ENCODE measurements around the gene TRABD2A. TPM values are rescaled to one million over a fixed set of nuclear protein-coding genes. Genes with fewer than 3 reads are reported as not detected.

The TRABD2A gene
- total RNA-seq, 1 experiment from 2014 or later: 1.7 TPM

DNA sequence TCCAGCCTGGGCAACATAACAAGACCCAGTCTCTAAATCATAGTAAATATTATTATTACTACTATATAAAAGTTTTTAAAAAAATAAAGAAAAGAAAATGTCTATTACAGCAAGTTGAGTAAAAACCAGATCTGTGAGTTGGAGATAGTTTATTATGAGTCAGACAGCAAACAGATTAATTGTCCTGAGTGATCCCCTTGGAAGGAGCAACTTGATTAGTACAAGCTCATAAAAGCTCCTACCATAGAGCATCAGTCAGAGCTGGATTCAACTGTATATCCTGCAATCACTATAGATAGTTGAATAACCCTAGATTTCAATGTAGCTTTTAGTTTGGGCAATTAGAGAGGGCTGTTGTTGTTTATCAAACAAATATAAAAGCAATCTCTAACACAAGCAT, 84.1 kb downstream of the TRABD2A start:
- Histone ChIP-seq H4K5ac (ENCODE audit: insufficient read length, low read depth, low read length) (no peak overlapping the region), H3K23ac (ENCODE audit: insufficient read length, low read depth, low read length) (no peak overlapping the region), H2BK12ac (ENCODE audit: insufficient read length, low read depth, low read length) (no peak overlapping the region), H3K4me2 (ENCODE audit: insufficient read depth, insufficient read length, low read length) (no peak overlapping the region), H2BK15ac (ENCODE audit: low read depth, low read length) (no peak overlapping the region), H3K79me2 (ENCODE audit: insufficient read depth, low read length) (no peaks in the 10 kb centered on the region), H4K20me1 (ENCODE audit: control insufficient read depth, insufficient read depth, insufficient read length) (no peaks in the 10 kb centered on the region), H2AK5ac (ENCODE audit: insufficient read length, low read length) (no peak overlapping the region), H3K4ac (ENCODE audit: low read depth, low read length) (no peak overlapping the region), H3K14ac (ENCODE audit: insufficient read depth, low read length) (no peak overlapping the region), H2BK120ac (ENCODE audit: low read depth, low read length, poor library complexity, severe bottlenecking) (no peak overlapping the region), H3K79me1 (ENCODE audit: insufficient read depth, low read depth, low read length, poor library complexity, severe bottlenecking) (no peaks in the 10 kb centered on the region), H3K27me3 (ENCODE audit: insufficient read depth, low read length) (no peaks in the 10 kb centered on the region), H2AFZ (ENCODE audit: low read length) (no peak overlapping the region), H3K9ac (ENCODE audit: extremely low read depth, insufficient read length, low read length) (no peak overlapping the region), H3K23me2 (ENCODE audit: insufficient read length, low read depth, low read length, poor library complexity, severe bottlenecking) (no peaks in the 10 kb centered on the region), H3K9me3 (ENCODE audit: control insufficient read depth, low read depth, low read length) (no peaks in the 10 kb centered on the region), H2BK20ac (ENCODE audit: low read depth, low read length, poor library complexity, severe bottlenecking) (no peak overlapping the region), H3K27ac (ENCODE audit: insufficient read length, low read depth, low read length) (no peak overlapping the region), H3K4me1 (ENCODE audit: insufficient read depth, low read length) (peaks cover 8% of the 10 kb centered on the region), H2BK5ac (ENCODE audit: insufficient read length, low read length) (no peak overlapping the region), H3K18ac (ENCODE audit: insufficient read length, low read depth, low read length) (no peak overlapping the region), H4K8ac (replicated peaks; ENCODE audit: insufficient read length, low read depth, low read length) (no peak overlapping the region), H4K91ac (ENCODE audit: insufficient read length, low read depth, low read length) (no peak overlapping the region), H3T11ph (ENCODE audit: low read length) (no peak overlapping the region), H3K56ac (ENCODE audit: insufficient read length, low read depth, low read length) (no peak overlapping the region)
- no peak overlapping the region for H3K4me3 Mint-ChIP-seq
- H3K27ac Mint-ChIP-seq: no peak overlapping the region
- TF ChIP-seq, protein P1, sequence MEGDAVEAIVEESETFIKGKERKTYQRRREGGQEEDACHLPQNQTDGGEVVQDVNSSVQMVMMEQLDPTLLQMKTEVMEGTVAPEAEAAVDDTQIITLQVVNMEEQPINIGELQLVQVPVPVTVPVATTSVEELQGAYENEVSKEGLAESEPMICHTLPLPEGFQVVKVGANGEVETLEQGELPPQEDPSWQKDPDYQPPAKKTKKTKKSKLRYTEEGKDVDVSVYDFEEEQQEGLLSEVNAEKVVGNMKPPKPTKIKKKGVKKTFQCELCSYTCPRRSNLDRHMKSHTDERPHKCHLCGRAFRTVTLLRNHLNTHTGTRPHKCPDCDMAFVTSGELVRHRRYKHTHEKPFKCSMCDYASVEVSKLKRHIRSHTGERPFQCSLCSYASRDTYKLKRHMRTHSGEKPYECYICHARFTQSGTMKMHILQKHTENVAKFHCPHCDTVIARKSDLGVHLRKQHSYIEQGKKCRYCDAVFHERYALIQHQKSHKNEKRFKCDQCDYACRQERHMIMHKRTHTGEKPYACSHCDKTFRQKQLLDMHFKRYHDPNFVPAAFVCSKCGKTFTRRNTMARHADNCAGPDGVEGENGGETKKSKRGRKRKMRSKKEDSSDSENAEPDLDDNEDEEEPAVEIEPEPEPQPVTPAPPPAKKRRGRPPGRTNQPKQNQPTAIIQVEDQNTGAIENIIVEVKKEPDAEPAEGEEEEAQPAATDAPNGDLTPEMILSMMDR (conservative IDR thresholded peaks at IDR 0.05): no peak
- H3K27me3 Mint-ChIP-seq (ENCODE audit: low read depth): peaks cover 1% of the 10 kb centered on the region; the same call in 1 of the 2 replicates
- 0 out of 7 replicates have a peak, but pooled peaks cover 0 to under 1% (median under 1%) of the 10 kb centered on the region in 3 experiments for H3K36me3 Mint-ChIP-seq (ENCODE audit: insufficient read depth in 1 of 3, low read depth in 3 of 3)
- peaks cover 0 to 5% of the 10 kb centered on the region in 2 experiments; a peak in 3 of 5 replicates for H3K9me3 Mint-ChIP-seq
- DNase-seq: no peak
- peaks cover 23 to 28% of the 10 kb centered on the region in 2 experiments for H3K4me1 Mint-ChIP-seq
